Progenitor cell of endocrine pancreas (in vitro differentiated cells): ENCODE measurements around the gene NHSL2. TPM values are rescaled to one million over a fixed set of nuclear protein-coding genes. Genes with fewer than 3 reads are reported as not detected.

Experiments used
- DNase-seq: peaks from one replicate; pipeline ENCODE4 v3.0.0; 2021; ENCODE audit warnings: low spot score; ENCODE audit not compliant: unreplicated experiment
- H3K27ac Mint-ChIP-seq: 2 replicates; pipeline ENCODE4 v1.8.0; 2021; ENCODE audit warnings: mild to moderate bottlenecking, moderate library complexity, mixed read lengths
- H3K27me3 Mint-ChIP-seq: 2 replicates; pipeline ENCODE4 v1.8.0; 2021; ENCODE audit warnings: mixed read lengths
- H3K36me3 Mint-ChIP-seq: 2 replicates; pipeline ENCODE4 v1.8.0; 2022; ENCODE audit warnings: mixed read lengths; ENCODE audit not compliant: insufficient read depth
- H3K4me1 Mint-ChIP-seq: 2 replicates; pipeline ENCODE4 v1.8.0; 2021; ENCODE audit warnings: low read depth, mixed read lengths
- H3K4me3 Mint-ChIP-seq: 2 replicates; pipeline ENCODE4 v1.8.0; 2021; ENCODE audit warnings: low read depth, mild to moderate bottlenecking, moderate library complexity, mixed read lengths
- H3K9me3 Mint-ChIP-seq: 2 replicates; pipeline ENCODE4 v1.8.0; 2021; ENCODE audit warnings: low read depth, mixed read lengths
- CTCF ChIP-seq: fragments of 200-600 bp; sonication (generic); IDR thresholded peaks from one replicate; pipeline ENCODE4 v1.5.0; 2021; ENCODE audit warnings: antibody characterized with exemption, mild to moderate bottlenecking; ENCODE audit not compliant: unreplicated experiment
- total RNA-seq: library from RNA; stranded (reverse); gene quantifications from 2 replicates; pipeline ENCODE4 v1.2.1, GENCODE V29; 2021

Gene NHSL2
- total RNA-seq, 1 donor from 2014 or later: 3.4 TPM

- H3K9me3 Mint-ChIP-seq: peaks cover 20% of the 10 kb centered on the region
- no peak for DNase-seq
- no peaks in the 10 kb centered on the region for H3K27me3 Mint-ChIP-seq
- no peaks in the 10 kb centered on the region for H3K4me1 Mint-ChIP-seq
- no peak overlapping the region for H3K27ac Mint-ChIP-seq
- no peak for TF ChIP-seq CTCF
- peaks cover 2% of the 10 kb centered on the region for H3K36me3 Mint-ChIP-seq
- H3K4me3 Mint-ChIP-seq: no peak overlapping the region
Measured at GRCh38 chrX:72011734-72012133, 101.1 kb downstream of the NHSL2 start.

- no peak for DNase-seq
- no peak overlapping the region for H3K27ac Mint-ChIP-seq
- no peaks in the 10 kb centered on the region for H3K36me3 Mint-ChIP-seq
- no peak overlapping the region for H3K4me3 Mint-ChIP-seq
- H3K27me3 Mint-ChIP-seq: no peaks in the 10 kb centered on the region
- H3K4me1 Mint-ChIP-seq: peaks cover 4% of the 10 kb centered on the region
- peaks cover 9% of the 10 kb centered on the region for H3K9me3 Mint-ChIP-seq
- no peak for TF ChIP-seq CTCF
Measured at GRCh38 chrX:72015383-72015782, 104.7 kb downstream of the NHSL2 start.

- H3K4me1 Mint-ChIP-seq: peaks cover 4% of the 10 kb centered on the region
- DNase-seq: no peak
- no peak for TF ChIP-seq CTCF
- H3K36me3 Mint-ChIP-seq: no peaks in the 10 kb centered on the region
- no peak overlapping the region for H3K27ac Mint-ChIP-seq
- peaks cover 5% of the 10 kb centered on the region for H3K9me3 Mint-ChIP-seq
- H3K4me3 Mint-ChIP-seq: no peak overlapping the region
- H3K27me3 Mint-ChIP-seq: no peaks in the 10 kb centered on the region
Measured at GRCh38 chrX:72016881-72017783, 106.5 kb downstream of the NHSL2 start.

GRCh38 chrX:72018277-72019112 lies 107.8 kb downstream of the NHSL2 start:
- H3K27ac Mint-ChIP-seq: no peak overlapping the region
- no peaks in the 10 kb centered on the region for H3K36me3 Mint-ChIP-seq
- DNase-seq: peak; percentile 72
- peak overlapping the region; percentile 42 for H3K4me3 Mint-ChIP-seq
- H3K27me3 Mint-ChIP-seq: no peaks in the 10 kb centered on the region
- peak; percentile 74 for TF ChIP-seq CTCF
- H3K4me1 Mint-ChIP-seq: peaks cover 4% of the 10 kb centered on the region
- peaks cover 2% of the 10 kb centered on the region for H3K9me3 Mint-ChIP-seq

- Mint-ChIP-seq H3K9me3 (peaks cover 11% of the 10 kb centered on the region), H3K4me3 (no peak overlapping the region), H3K4me1 (peaks cover 4% of the 10 kb centered on the region), H3K27ac (no peak overlapping the region), H3K36me3 (no peaks in the 10 kb centered on the region), H3K27me3 (no peaks in the 10 kb centered on the region)
- no peak for TF ChIP-seq CTCF
- no peak for DNase-seq
Measured at GRCh38 chrX:72019487-72019886, 108.8 kb downstream of the NHSL2 start.
